Lower leg skin (tissue), 3 donors: ENCODE measurements around the gene FGF2.

ENCODE experiments used
- CTCF ChIP-seq, 3 donors: fragments of 450-650 bp; IDR thresholded peaks; one replicate each; pipeline ENCODE4 v1.5.1; 2016; ENCODE audit warnings: antibody characterized with exemption in 3 of 3, mild to moderate bottlenecking in 3 of 3, moderate library complexity in 2 of 3
- POLR2A ChIP-seq, 2 donors: fragments of 450-650 bp; IDR thresholded peaks; one replicate each; pipeline ENCODE4 v1.6.1; 2016 to 2017; ENCODE audit warnings: antibody characterized with exemption in 2 of 2, mild to moderate bottlenecking in 1 of 2, moderate library complexity in 1 of 2

DNA sequence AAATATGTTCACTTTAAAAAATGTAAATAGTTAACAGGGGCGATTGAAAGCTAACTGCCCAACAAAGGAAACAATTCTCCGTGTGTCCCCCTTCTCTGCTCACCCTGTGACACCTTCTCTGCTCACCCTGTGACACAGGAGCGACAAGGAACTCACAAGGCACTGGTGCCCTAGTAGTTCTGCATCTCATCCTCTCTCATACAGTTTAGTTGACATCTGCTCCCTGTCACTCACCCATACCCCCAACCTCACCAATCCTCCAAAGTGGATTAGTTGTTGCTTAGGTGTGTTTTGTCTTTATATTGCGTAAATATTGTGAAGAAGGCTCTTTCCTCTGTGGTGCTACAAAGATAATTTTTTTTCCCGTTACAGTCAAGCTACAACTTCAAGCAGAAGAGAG is 49.3 kb downstream of the FGF2 start:
- no peak for TF ChIP-seq POLR2A (IDR thresholded peaks at IDR 0.05)
- no peak for TF ChIP-seq CTCF (IDR thresholded peaks at IDR 0.05)
